GM18520 (cell line): ENCODE data around the gene NUB1.
"Not testable (repeated sequence)": the region's sequence is repeated elsewhere in the genome, so short reads cannot be mapped to it uniquely, and the experiment has no call there.

Experiments
- ATAC-seq: cut with Tn5 transposase; IDR thresholded peaks from one replicate; pipeline ENCODE4 v1.9.1; 2021; ENCODE audit not compliant: unreplicated experiment

Gene NUB1

GRCh38 chr7:151341357-151342101, at the start of gene NUB1:
Gene NUB1, plus strand, starts transcription at chr7:151341812. Its CDS starts 3,538 bp downstream, at chr7:151345350.
- ATAC-seq, result peak; percentile 33

- no peak for ATAC-seq
Measured at GRCh38 chr7:151292850-151293249, 48.8 kb upstream of the NUB1 start.

- no peak for ATAC-seq
Measured at GRCh38 chr7:151296202-151296992, 45.2 kb upstream of the NUB1 start.

GRCh38 chr7:151298765-151299164, 42.8 kb upstream of the NUB1 start:
- no peak for ATAC-seq

- no peak for ATAC-seq
Measured at GRCh38 chr7:151299530-151299929, 42.1 kb upstream of the NUB1 start.

- ATAC-seq, result no peak
Measured at GRCh38 chr7:151299940-151300645, 41.5 kb upstream of the NUB1 start.

GRCh38 chr7:151301471-151302462, 39.8 kb upstream of the NUB1 start:
- ATAC-seq, result no peak

GRCh38 chr7:151304251-151304650, 37.4 kb upstream of the NUB1 start:
- not testable (repeated sequence) for ATAC-seq

GRCh38 chr7:151304856-151305255, 36.8 kb upstream of the NUB1 start:
- no peak for ATAC-seq

GRCh38 chr7:151306374-151306773, 35.2 kb upstream of the NUB1 start:
- ATAC-seq, result no peak

GRCh38 chr7:151306860-151307259, 34.8 kb upstream of the NUB1 start:
- ATAC-seq, result no peak

GRCh38 chr7:151307536-151307935, 34.1 kb upstream of the NUB1 start:
- ATAC-seq, result no peak

- no peak for ATAC-seq
Measured at GRCh38 chr7:151308256-151308655, 33.4 kb upstream of the NUB1 start.

- no peak for ATAC-seq
Measured at GRCh38 chr7:151308791-151309190, 32.8 kb upstream of the NUB1 start.

GRCh38 chr7:151309311-151309710, 32.3 kb upstream of the NUB1 start:
- ATAC-seq, result no peak

GRCh38 chr7:151310578-151310977, 31.0 kb upstream of the NUB1 start:
- ATAC-seq, result no peak

GRCh38 chr7:151311294-151311864, 30.2 kb upstream of the NUB1 start:
- no peak for ATAC-seq

GRCh38 chr7:151312356-151312755, 29.3 kb upstream of the NUB1 start:
- no peak for ATAC-seq

GRCh38 chr7:151312831-151313809, 28.5 kb upstream of the NUB1 start:
- ATAC-seq, result no peak
